Renal cortical epithelial cell (primary cell): ENCODE results near the gene TCF23. TPM values are rescaled to one million over a fixed set of nuclear protein-coding genes. Genes with fewer than 3 reads are reported as not detected.

Experiments
- DNase-seq: peaks from one replicate; pipeline ENCODE4 v3.0.0-alpha.2; 2011; ENCODE audit warnings: low read depth
- total RNA-seq: library from RNA; depleted of rRNA; stranded (reverse); fragments of >200 nt; gene quantifications from 2 replicates; pipeline ENCODE4 v1.2.3, GENCODE V29; 2014

Gene TCF23
- total RNA-seq, 1 donor from 2014 or later, result not detected

DNA sequence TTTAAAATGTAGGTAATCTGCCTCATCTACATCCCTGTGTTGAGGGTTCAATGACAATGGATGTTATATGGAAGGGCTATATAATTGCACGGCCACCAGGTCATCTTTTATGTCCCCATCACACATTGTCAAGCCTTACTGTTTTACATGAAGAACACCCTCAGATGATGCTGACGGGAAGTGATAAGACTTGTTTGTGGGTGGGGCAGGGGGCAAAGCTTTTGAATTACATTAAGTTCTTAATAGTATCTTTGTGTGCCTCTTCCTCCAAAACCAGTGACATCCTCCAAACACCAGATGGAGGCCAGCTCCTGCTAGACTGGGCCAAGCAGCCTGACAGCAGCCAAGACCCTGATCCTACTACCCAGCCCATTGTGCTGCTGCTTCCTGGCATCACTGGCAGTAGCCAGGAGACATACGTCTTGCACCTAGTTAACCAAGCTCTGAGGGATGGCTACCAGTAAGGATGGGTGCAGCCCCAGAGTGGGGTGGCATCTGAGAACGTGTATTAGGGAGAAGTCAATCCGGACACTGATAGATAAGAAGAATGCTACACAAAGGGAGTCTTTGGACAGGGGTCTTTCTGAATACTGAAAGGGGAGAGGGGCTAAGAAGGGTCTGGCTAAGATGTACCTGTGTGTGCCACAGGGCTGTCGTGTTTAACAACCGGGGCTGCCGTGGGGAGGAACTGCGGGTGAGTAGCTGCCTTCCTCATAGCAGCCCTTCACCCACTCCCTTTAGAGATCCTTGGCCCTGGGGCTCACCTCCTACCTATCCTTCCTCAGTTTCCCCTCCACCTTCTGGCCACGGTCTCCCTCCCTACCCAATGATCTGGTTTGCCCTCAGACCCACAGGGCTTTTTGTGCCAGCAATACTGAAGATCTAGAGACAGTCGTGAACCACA lies 19.9 kb upstream of the TCF23 start:
- no peak for DNase-seq

DNA sequence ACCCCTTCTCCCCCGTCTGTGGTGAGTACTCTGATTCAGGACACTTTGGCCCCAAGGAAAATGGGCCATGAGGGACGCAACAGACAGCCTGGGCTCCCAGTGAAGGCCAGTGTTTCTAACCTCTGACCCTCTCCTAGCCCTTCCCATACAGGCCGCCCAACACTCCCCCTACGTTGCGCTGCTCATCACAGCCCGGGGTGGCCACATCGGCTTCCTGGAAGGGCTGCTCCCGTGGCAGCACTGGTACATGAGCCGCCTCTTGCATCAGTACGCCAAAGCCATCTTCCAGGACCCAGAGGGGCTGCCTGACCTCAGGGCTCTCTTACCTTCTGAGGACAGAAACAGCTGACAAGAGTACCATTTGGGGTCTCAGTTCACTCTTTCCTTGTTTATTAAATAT lies 18.4 kb upstream of the TCF23 start:
- no peak for DNase-seq

DNA sequence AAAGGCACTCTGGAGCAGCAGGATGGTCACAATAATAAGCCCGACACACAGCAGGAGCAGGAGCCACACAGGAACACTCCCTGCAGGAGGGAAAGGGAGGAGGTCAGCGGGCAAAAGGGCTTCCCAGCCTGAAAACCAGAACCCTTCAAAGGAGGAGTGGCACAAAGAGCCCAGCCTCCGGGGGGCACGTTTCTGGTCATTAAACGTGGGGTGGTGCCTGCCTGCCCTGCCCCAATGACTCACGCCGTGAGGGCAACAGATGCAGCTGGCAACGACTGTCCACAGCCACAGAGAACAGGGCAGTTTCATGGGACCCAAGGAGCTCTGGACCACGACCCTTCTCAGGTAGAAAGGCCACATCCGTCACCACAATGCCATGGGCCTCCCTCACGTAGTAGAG lies 17.4 kb upstream of the TCF23 start:
- no peak for DNase-seq

DNA sequence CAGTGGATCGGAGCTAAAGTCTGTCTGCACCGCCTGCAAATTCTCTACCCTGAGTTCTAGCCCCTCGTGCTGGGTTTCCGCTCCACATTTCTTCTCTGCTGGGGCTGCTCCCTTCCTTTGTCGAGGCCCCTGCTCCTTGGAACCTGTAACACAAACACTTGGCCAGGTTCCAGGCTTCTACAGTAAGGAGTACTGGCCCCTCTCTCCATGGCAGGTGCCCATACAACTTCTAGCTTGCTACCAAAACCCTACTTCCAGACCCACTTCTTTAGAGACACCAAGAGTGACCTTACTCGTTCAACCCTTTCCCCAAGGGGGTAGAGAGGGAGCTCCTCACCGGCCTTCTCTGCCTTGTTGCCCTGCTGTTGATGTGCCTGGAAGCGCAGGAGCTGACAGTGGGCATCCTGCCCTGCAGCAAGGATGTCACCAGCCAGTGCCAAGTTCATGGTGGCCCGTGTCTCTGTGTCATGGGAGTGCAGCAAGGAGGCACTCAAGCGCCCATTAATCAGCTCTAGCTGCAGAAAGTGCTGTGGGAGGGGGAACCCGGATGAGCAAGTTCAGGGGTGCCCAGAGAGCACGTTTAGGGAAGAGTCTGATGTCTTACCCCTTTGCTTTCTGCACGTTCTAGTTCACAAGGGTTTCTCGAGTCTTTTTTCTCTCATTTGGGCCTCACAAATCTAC lies 15.5 kb upstream of the TCF23 start:
- DNase-seq, result no peak

- DNase-seq, result peak; percentile 85
Measured at GRCh38 chr2:27133905-27134780, 14.7 kb upstream of the TCF23 start, which contains the start of gene PREB. TSS of gene PREB (minus strand) at chr2:27134636. CDS start at chr2:27134421, 215 bp downstream.

- DNase-seq, result no peak
Measured at GRCh38 chr2:27134781-27135477, 13.9 kb upstream of the TCF23 start.

- DNase-seq, result no peak
Measured at GRCh38 chr2:27135478-27135955, 13.3 kb upstream of the TCF23 start.

- DNase-seq, result no peak
Measured at GRCh38 chr2:27136751-27137150, 12.1 kb upstream of the TCF23 start.

- DNase-seq, result no peak
Measured at GRCh38 chr2:27137322-27137935, 11.4 kb upstream of the TCF23 start.

- DNase-seq, result no peak
Measured at GRCh38 chr2:27138111-27138510, 10.7 kb upstream of the TCF23 start.

GRCh38 chr2:27139310-27139709 lies 9.5 kb upstream of the TCF23 start, which contains the start of gene PRR30:
TSS of gene PRR30 (minus strand) at chr2:27139410. CDS start at chr2:27138329, 1,081 bp downstream.
- DNase-seq, result no peak

DNA sequence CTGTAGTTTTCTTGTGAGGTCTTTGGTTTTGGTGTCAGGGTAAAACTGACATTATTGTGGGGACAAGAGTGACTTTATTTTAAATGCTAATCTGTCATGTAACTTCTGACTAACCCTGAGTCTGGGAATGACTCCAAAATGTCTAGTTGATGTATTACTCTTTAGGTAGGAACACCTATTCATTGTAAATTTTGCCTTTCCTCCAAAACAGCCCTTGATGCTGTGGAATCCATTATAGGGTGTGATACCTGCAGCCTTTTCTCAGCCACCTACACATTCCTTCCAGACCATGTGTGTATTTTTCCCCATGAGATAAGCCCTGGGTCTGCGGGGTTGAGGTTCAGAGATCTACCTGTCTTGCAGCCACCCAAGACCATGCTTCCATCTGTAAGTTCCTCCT lies 5.5 kb upstream of the TCF23 start:
- DNase-seq, result no peak

DNA sequence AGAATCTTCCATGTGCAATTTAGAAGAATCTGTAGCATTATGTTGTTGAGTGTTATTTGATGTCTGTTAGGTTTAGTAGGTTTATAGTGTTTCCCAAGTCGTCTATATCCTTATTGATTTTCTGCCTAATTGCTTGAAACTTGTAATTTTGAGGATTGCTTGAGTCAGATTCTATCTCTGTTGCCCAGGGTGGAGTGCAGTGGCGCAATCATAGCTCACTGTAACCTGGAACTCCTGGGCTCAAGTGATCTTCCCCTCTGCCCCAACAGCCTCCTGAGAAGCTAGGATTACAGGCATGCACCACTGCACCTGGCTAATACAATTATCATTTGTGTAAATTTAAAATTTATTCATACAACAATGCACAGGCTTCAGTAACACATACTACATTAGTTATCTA lies 3.1 kb upstream of the TCF23 start:
- DNase-seq, result no peak

GRCh38 chr2:27147935-27148334 lies 869 bp upstream of the TCF23 start:
- DNase-seq, result no peak

GRCh38 chr2:27149570-27150405 lies 984 bp downstream of the TCF23 start:
- DNase-seq, result no peak

DNA sequence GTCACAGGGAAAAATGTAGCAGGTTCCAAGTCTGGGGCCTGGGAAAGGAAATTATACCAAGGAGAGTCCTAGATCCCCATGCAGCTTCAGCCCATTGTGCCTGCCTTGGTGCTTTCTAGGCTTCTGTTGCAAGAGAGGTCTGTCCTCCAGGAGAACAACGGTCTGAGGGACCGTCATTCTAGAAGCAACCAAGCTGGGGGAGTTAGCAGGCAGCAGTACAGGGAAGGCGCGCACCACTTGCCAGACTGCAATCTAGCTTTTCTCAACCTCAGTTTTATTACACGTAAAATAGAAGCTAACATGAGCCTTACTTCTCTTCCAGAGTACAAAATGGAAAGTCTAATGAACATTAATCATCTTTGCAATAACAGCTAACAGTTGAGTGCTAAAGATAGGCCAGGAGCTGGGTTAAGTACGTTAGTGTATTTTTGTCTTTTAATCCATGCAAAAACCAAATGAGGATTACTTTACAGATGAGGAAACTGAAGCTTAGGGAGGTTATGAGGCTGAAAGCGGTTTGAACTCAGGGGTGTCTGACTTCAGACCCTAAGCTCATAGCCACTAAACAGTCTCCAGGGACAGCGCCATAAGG lies 1.9 kb downstream of the TCF23 start:
- DNase-seq, result no peak

- DNase-seq, result no peak
Measured at GRCh38 chr2:27152102-27152795, 3.4 kb downstream of the TCF23 start.

- peak; percentile 22 for DNase-seq
Measured at GRCh38 chr2:27152796-27153464, 4.1 kb downstream of the TCF23 start.
